Common myeloid progenitor, CD34-positive (primary cell): ENCODE measurements around the gene LAMA3.
A peak's percentile ranks its signal among the peaks of the same experiment; 100 is the strongest.

Experiments
- CTCF ChIA-PET: fragments of 350-600 bp; sonication (Branson Sonifier 250); formaldehyde crosslinking; loops from one replicate; lab custom pipeline; 2021; ENCODE audit warnings: antibody characterized with exemption; lab: Charles Lee
- POLR2A ChIA-PET: fragments of 350-600 bp; sonication (Branson Sonifier 250); formaldehyde crosslinking; loops from one replicate; lab custom pipeline; 2021; ENCODE audit warnings: antibody characterized with exemption; lab: Charles Lee
- DNase-seq, 3 donors: peaks; one replicate each; pipeline versions ENCODE4 v3.0.0 to v3.0.0-alpha.2; 2013
- H3K27ac ChIP-seq, 2 experiments: 1 replicate in 1 of 2; 2 replicates in 1 of 2; pipeline ENCODE4 v1.7.0; 2013; ENCODE audit warnings: inconsistent platforms in 2 of 2, low read length in 2 of 2, mild to moderate bottlenecking in 2 of 2, low read depth in 1 of 2, moderate library complexity in 1 of 2; ENCODE audit not compliant: severe bottlenecking in 2 of 2, insufficient read depth in 1 of 2, poor library complexity in 1 of 2
- H3K27me3 ChIP-seq, 5 experiments: replicated peaks in 2 of 5; 1 replicate in 3 of 5; 2 replicates in 2 of 5; pipeline versions ENCODE4 v1.6.1 to v1.7.0; 2013; ENCODE audit warnings: low read length in 4 of 5, mild to moderate bottlenecking in 2 of 5, moderate library complexity in 2 of 5, inconsistent platforms in 1 of 5; ENCODE audit not compliant: insufficient read depth in 5 of 5, control insufficient read depth in 4 of 5
- H3K36me3 ChIP-seq, 4 experiments: 1 replicate in 2 of 4; 2 replicates in 2 of 4; pipeline versions ENCODE4 v1.6.1 to v1.7.0; 2013; ENCODE audit warnings: low read length in 3 of 4, control low read depth in 1 of 4, mild to moderate bottlenecking in 1 of 4; ENCODE audit not compliant: control insufficient read depth in 4 of 4, insufficient read depth in 4 of 4
- H3K4me1 ChIP-seq, 4 experiments: 1 replicate in 3 of 4; 2 replicates in 1 of 4; pipeline versions ENCODE4 v1.6.1 to v1.7.1; 2013; ENCODE audit warnings: low read length in 3 of 4, mild to moderate bottlenecking in 3 of 4, control low read depth in 1 of 4, inconsistent platforms in 1 of 4, moderate library complexity in 1 of 4; ENCODE audit not compliant: control insufficient read depth in 4 of 4, insufficient read depth in 4 of 4; ENCODE audit errors: control extremely low read depth in 1 of 4
- H3K4me3 ChIP-seq, 7 experiments: 1 replicate in 4 of 7; 2 replicates in 3 of 7; pipeline versions ENCODE4 v1.5.1 to v1.7.0; 2013; ENCODE audit warnings: mild to moderate bottlenecking in 7 of 7, low read length in 6 of 7, moderate library complexity in 6 of 7, inconsistent platforms in 2 of 7, low read depth in 2 of 7, control low read depth in 1 of 7; ENCODE audit not compliant: insufficient read depth in 4 of 7, control insufficient read depth in 1 of 7; ENCODE audit errors: extremely low read depth in 1 of 7
- H3K9me3 ChIP-seq, 5 experiments: 1 replicate in 4 of 5; 2 replicates in 1 of 5; pipeline versions ENCODE4 v1.6.1 to v1.7.1; 2013; ENCODE audit warnings: low read length in 4 of 5, mild to moderate bottlenecking in 2 of 5, inconsistent platforms in 1 of 5, low read depth in 1 of 5, moderate library complexity in 1 of 5; ENCODE audit not compliant: control insufficient read depth in 4 of 5, insufficient read depth in 2 of 5; ENCODE audit errors: control extremely low read depth in 1 of 5
- WGBS: methylation state at CpG from one replicate; pipeline ENCODE4 v1.1.5; 2013; ENCODE audit not compliant: insufficient coverage; 5-methylcytosine and 5-hydroxymethylcytosine counted together

LAMA3 gene

DNA sequence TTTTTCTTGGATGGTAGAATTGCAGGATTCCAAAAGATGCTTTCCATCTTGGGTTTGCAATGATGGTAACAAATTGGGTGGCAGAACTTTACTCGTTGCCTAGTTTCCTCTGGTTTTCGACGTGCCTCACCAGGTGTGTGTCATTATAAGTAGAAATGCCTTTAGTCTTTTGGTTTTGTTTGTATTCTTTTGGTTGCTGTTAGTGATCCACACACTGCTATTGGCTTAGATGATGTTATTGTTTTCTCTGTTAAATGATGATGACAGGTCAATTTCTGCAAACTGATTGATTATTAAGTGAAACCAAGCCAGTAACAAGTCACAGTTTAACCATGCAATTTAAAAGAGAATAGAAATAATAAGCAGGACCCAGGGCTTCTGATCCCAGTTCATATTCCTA, 6.1 kb upstream of the LAMA3 start:
- Histone ChIP-seq H3K27me3 (peaks cover 3 to 21% (median 4%) of the 10 kb centered on the region in 5 experiments), H3K36me3 (no peaks in the 10 kb centered on the region), H3K4me1 (no peaks in the 10 kb centered on the region), H3K9me3 (no peaks in the 10 kb centered on the region), H3K4me3 (no peak overlapping the region), H3K27ac (no peak overlapping the region)
- CTCF ChIA-PET = interaction anchor here (3.1 kb wide), 1 partner anchor 20 kb away, joined by 13 read pairs; no protein-coding TSS in a partner anchor
- no peak for DNase-seq
- 88% methylated on average over 1 of the region's 3 CpGs for WGBS
- POLR2A ChIA-PET = no interaction called here

DNA sequence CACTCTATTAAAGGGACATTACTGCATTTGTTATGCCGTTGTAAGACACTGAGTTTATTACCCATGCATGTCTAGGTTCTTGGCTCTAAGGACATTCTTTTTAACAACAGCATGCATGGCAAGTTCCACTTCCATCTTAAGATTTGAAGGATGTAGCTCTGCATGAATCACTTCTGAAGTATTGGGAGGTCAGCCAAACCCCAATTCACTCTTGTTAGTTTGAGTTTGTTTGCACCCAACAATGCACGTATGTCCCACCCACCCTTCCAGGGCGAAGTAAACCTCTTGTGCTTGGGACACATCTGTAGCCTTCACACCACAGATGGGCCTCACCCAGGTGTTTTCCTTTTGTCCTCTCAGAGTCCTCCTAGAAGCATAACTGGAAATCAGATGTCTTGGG, 5.6 kb upstream of the LAMA3 start:
- peaks cover 3 to 23% (median 7%) of the 10 kb centered on the region in 5 experiments for H3K27me3 ChIP-seq
- no peak for DNase-seq
- no peak overlapping the region for H3K27ac ChIP-seq
- ChIA-PET POLR2A (no interaction called here), CTCF (interaction anchor here (3.1 kb wide), 1 partner anchor 19 kb away, joined by 13 read pairs; no protein-coding TSS in a partner anchor)
- no peaks in the 10 kb centered on the region for H3K36me3 ChIP-seq
- H3K4me1 ChIP-seq = peaks cover 0 to under 1% (median under 1%) of the 10 kb centered on the region in 4 experiments
- no peaks in the 10 kb centered on the region for H3K9me3 ChIP-seq
- H3K4me3 ChIP-seq = no peak overlapping the region
- WGBS = 92% methylated on average over 2 of the region's 3 CpGs

DNA sequence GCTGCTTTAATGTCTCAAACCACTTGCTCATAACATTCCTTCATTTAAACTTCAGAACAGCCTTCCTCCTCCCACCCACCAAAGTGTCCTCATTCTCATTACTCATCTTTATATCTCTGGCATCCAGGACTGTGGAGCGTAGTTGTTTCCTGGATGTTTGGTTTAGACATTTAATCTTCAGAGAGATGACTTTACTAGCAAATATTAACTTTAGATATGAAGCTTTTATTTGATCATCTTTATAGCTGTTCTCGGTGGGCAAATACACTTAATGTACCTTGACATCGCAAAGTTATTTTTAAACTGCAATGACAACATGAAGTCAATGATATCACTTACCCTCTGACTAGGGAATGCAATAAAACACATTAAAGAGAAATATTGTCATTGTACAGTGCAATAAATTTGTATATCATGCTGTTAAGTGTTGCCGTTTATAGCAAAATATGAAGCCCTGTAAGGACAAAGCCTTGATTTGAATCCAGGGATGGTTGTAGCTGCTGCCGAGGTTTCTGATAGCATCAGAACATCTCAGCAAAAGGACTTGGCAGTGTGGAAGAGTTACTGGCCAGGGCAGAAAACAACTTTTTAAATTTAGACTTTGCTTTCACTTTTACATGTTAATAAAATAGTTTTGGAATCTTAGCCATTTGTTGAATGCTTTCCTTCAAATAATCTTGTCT, 4.6 kb upstream of the LAMA3 start:
- no peak for DNase-seq
- Histone ChIP-seq H3K27ac (no peak overlapping the region), H3K4me1 (peaks cover 3 to 11% (median 10%) of the 10 kb centered on the region in 4 experiments), H3K27me3 (peaks cover 7 to 30% (median 10%) of the 10 kb centered on the region in 5 experiments), H3K9me3 (no peaks in the 10 kb centered on the region), H3K4me3 (no peak overlapping the region), H3K36me3 (no peaks in the 10 kb centered on the region)
- CTCF ChIA-PET = interaction anchor here (3.1 kb wide), 1 partner anchor 18 kb away, joined by 13 read pairs; no protein-coding TSS in a partner anchor
- POLR2A ChIA-PET = no interaction called here
- 92% methylated on average over 2 of the region's 5 CpGs for WGBS

DNA sequence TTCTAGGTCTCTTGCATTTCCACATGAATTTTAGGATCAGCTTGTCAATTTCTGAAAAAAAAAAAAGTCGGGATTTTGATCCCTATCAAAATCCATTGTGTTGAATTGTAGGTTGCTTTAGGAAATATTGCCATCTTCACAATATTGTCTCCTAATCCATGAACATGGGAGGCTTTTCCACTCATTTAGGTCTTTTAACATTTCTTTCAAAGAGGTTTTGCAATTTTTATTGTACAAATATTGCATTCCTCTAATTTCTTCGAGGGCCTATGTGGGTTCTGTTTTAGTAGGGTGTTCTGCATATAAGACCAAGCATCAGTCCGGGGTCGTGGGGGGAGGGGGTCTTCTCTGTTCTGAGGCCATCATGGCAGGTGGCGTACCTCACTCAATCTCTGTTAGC, 725 bp upstream of the LAMA3 start:
- CTCF ChIA-PET = interaction anchor here (0.7 to 1.5 kb wide), 5 partner anchors 11 to 37 kb away, joined by 3 to 5 read pairs (median 3); no protein-coding TSS in a partner anchor
- Histone ChIP-seq H3K4me1 (peaks cover 3 to 20% (median 17%) of the 10 kb centered on the region in 4 experiments), H3K27ac (no peak overlapping the region), H3K4me3 (peak overlapping the region in 2 of 7 experiments; percentile 71 to 75), H3K27me3 (peaks cover 7 to 38% (median 10%) of the 10 kb centered on the region in 5 experiments), H3K9me3 (no peaks in the 10 kb centered on the region), H3K36me3 (no peaks in the 10 kb centered on the region)
- POLR2A ChIA-PET = no interaction called here
- WGBS = 42% methylated on average over 2 of the region's 5 CpGs
- no peak for DNase-seq

DNA sequence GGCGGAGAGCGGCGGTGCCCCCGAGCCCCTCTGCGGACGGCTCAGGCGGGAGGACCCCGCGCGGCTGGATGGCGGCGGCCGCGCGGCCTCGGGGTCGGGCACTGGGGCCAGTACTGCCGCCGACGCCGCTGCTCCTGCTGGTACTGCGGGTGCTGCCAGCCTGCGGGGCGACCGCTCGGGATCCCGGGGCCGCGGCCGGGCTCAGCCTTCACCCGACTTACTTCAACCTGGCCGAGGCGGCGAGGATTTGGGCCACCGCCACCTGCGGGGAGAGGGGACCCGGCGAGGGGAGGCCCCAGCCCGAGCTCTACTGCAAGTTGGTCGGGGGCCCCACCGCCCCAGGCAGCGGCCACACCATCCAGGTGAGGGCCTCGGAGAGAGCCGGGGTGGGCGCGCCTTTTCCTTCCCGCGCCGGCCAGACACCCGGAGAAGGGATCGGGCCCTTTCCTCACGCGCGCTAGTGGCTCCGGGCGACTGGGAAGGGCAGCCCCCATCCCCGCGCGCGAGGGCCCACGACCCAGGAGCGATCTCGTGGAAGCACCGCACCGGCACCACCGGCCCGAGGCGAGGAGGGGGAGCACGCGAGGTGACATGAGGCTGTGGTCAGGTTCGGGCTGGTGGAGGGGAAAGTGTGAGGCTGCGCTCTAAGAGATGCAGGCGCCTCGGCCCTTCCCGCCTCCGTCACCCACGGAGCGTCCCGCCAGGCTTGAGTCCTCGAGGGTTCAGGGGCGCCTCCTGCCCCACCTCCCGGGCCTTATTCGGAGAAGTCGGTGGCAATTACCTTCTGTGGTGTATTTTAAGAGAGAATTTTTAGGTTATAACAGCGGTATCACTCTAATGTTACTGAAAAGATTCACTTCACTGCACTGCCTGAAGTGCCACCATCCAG, 607 bp downstream of the LAMA3 start:
- ChIA-PET CTCF (interaction anchor here (1.2 to 1.3 kb wide), 2 partner anchors 24 to 39 kb away, joined by 3 to 4 read pairs; no protein-coding TSS in a partner anchor), POLR2A (interaction anchor here (0.6 kb wide), 1 partner anchor 11 kb away, joined by 4 read pairs; no protein-coding TSS in a partner anchor)
- H3K27ac ChIP-seq = no peak overlapping the region
- no peaks in the 10 kb centered on the region for H3K9me3 ChIP-seq
- H3K27me3 ChIP-seq = peaks cover 7 to 38% (median 10%) of the 10 kb centered on the region in 5 experiments
- H3K4me3 ChIP-seq = peak overlapping the region; percentile 25 to 75 (median 63)
- peak in 2 of 3 donors; percentile 33 to 45 for DNase-seq
- H3K36me3 ChIP-seq = no peaks in the 10 kb centered on the region
- peaks cover 3 to 20% (median 17%) of the 10 kb centered on the region in 4 experiments for H3K4me1 ChIP-seq
- under 1% methylated on average over 75 of the region's 85 CpGs for WGBS

DNA sequence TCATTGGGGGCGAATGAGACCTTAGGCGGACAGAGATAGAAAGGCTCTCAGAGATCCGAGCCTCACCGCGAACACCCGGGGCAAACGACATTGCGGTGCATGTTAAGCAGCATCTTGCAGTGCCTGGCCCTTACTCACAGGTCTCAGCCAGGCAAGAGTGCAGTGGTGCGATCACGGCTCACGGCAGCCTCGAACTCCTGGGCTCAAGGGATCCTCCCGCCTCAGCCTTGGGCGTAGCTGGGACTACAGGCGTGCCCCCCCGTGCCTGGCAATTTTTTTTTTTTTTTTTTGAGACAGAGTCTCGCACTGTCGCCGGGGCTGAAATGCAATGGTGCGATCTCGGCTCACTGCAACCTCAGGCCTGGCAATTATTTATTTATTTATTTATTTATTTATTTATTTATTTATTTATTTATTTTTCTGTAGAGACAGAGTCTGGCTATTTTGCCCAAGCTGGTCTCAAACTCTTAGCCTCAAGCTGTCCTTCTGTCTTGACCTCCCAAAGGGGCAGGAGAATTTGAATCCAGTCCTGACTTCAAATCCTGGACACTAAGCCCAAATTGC, 1.3 kb downstream of the LAMA3 start:
- H3K4me1 ChIP-seq = peaks cover 3 to 20% (median 17%) of the 10 kb centered on the region in 4 experiments

More for the DNA sequence above, 1.3 kb downstream of the LAMA3 start:
- no peaks in the 10 kb centered on the region for H3K9me3 ChIP-seq
- ChIA-PET CTCF (interaction anchor here (1.2 to 3.7 kb wide), 2 partner anchors 12 to 25 kb away, joined by 4 to 21 read pairs; no protein-coding TSS in a partner anchor), POLR2A (interaction anchor here (0.6 kb wide), 1 partner anchor 10 kb away, joined by 4 read pairs; no protein-coding TSS in a partner anchor)
- peaks cover 7 to 38% (median 10%) of the 10 kb centered on the region in 5 experiments for H3K27me3 ChIP-seq
- DNase-seq = peak in 2 of 3 donors; percentile 44 to 59
- H3K36me3 ChIP-seq = no peaks in the 10 kb centered on the region
- H3K4me3 ChIP-seq = peak overlapping the region in 2 of 7 experiments; percentile 67 to 75
- no peak overlapping the region for H3K27ac ChIP-seq
- WGBS = 66% methylated on average over 14 of the region's 21 CpGs
